GM10847 (cell line): ENCODE measurements around the gene REEP1.

Experiments used
- POLR2A ChIP-seq: IDR thresholded peaks from 2 replicates; pipeline ENCODE4 v1.6.1; 2011; ENCODE audit not compliant: insufficient read length; ENCODE audit errors: extremely low read depth

Gene REEP1

DNA sequence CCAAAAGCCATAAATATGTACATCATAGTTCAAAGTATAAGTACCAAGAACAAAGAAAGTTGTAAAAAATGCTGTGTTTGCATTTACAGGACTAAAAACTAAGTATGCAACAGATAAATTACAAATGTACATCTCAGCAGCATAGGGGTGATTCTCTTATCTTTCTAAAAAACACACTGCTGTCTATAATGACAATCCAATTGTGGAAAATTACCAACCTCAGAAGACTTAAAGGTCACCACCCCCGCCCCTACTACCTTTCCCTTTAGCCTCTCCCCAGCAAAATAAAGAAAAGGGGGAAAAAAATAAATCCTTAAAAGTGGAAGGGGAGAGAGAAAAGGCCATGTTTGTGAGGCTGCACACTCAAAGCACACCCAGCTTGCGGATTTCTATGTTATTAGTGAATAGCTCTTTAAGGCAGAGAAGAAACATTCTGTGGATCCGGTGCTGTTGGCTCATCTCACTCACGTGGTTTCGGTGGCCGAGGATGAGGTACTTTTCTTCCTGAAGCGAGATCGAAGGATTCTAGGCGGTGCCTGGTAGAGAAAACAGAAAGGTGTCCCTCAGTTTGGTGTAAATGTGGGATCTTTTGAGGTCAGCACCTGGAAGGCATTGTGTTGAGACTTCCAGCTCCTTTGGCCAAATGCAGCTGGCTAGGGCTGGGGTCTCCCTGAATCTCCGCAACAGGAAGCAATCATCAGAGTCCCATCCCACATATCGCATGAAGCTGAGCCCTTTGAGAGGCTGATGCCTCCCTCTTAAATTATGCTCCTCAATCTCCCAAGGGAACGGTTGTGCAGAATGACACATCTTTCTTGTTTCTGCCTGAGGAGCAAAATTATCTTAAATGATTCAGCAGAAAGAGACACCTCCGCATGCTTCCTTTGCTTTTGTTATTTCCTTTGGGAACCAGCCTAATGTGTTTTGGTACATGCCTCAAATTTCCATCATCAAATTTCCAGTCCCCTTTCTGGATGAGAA lies 120.6 kb downstream of the REEP1 start:
- no peak for TF ChIP-seq POLR2A

DNA sequence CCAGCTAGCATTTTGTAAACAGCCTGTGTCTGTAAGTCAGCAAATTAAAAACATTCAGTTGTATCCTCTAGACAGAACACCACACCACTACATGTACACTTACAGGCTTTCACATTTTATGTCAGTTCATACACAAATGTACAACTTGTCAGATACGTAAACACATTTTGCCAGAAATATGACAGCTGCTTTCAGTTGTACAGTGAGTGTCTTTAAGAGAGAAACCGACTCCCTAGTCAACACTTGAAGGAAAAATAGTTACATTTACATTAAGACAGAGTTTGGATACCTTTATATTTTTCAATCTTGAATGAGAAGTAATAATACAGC lies 123.0 kb downstream of the REEP1 start:
- TF ChIP-seq POLR2A, result no peak

- TF ChIP-seq POLR2A, result no peak
These were observed 123.5 kb downstream of the REEP1 start for GRCh38 chr2:86213699-86214502.

GRCh38 chr2:86213056-86213455 lies 124.4 kb downstream of the REEP1 start:
- TF ChIP-seq POLR2A, result no peak

DNA sequence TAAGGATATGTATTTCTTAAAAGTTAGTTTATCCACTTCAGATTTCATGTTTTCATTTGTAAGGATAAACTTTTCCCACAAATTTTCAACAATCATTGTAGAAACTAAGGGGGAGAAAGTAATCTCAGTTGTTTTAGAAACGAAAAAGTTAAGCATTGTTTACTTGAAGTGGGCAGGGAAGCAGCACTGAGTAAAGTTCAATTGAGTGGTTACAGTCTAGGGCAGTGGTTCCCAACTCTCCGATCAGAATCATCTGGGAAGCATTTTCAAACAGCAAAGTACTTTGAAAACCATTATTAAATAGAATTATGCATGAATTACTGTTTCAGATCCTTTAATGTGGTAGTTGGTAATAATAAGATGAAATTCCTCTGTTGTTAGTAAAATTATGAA lies 125.6 kb downstream of the REEP1 start:
- TF ChIP-seq POLR2A, result no peak

GRCh38 chr2:86211033-86211795 lies 126.2 kb downstream of the REEP1 start:
- TF ChIP-seq POLR2A, result no peak

- TF ChIP-seq POLR2A, result no peak
These were observed 133.0 kb downstream of the REEP1 start for GRCh38 chr2:86204458-86204857.

DNA sequence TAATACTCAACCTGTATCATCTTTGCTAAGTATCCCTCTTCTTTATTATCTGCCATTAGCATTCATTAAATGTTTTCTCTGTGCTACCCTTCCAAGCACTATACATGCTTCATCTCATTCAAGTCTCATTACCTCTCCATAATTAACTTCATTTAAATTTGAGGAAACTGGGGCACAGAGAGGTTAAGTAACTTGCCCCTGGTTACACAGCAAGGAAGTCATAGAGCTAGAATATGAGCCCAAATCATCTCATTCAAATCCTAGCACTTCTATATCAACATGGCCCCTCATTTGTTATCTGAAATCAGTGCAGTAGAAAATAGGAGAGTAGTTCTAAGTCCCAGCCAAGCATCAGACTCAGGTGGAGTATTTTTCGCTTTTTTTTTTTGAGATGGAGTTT lies 133.8 kb downstream of the REEP1 start:
- TF ChIP-seq POLR2A, result no peak

DNA sequence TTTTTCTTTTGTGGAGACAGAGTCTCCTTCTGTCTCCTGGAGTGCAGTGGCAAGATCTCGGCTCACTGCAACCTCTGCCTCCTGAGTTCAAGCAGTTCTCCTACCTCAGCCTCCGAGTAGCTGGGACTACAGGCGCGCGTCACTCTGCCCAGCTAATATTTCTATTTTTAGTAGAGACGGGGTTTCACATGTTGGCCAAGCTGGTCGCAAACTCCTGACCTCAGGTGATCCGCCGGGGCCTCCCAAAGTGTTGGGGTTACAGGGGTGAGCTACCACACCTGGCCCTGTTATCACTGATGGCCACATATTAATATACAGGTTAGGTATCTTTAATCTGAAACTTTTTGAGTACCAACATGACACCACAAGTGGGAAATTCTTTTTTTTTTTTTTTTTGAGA lies 134.7 kb downstream of the REEP1 start:
- no peak for TF ChIP-seq POLR2A

GRCh38 chr2:86202336-86202692 lies 135.1 kb downstream of the REEP1 start:
- TF ChIP-seq POLR2A, result no peak

DNA sequence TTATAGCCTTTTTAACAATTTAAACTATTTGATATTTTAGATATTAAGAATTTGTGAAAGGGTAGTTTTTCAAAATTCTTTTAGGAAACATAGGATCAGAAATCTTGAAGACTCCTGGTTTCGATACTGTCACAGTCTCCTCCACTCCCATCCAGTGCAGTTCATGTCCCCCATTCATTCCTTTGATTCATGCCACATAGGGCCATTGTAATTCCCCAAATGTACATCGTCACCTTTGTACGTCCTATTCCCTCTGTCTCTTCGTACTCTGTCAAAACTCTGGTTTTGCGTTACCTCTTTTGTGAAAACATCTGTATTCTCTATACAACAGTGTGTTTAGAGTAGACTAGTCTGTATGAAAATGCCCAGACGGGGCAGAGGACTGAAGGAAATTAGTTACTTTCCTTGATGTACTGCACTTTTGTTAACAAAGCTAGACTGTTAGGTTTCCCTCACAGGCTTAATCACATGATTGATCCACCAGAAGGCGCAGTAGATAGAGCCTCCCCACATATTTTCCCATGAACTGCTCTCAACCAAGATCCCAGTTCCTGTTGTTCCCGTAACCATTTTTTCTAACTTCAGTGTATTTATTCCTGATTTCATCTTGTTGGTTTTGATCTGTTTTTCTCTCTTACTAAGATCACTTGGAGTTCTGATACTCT lies 135.6 kb downstream of the REEP1 start:
- TF ChIP-seq POLR2A, result no peak

DNA sequence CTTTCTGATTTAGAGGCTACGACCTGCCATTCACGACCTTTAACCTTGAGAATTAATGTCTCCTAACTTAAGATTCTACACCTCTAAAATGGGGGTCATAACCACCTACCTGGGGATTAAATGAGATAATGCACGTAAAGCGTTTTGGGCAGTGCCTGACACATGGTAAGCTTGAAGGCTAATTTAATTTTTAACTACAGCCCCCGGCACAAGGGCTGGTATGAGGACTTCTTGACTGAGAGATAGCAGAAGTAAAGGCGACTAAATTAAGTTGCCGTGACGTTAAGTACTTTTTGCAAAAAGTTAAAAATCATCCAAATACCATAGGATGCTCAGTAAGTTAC lies 137.6 kb downstream of the REEP1 start:
- TF ChIP-seq POLR2A, result no peak

- TF ChIP-seq POLR2A, result no peak
These were observed 141.5 kb downstream of the REEP1 start for GRCh38 chr2:86195808-86196387.

- TF ChIP-seq POLR2A, result peak; percentile 92
These were observed 142.2 kb downstream of the REEP1 start, which contains the start of gene IMMT for GRCh38 chr2:86195055-86195807. Gene IMMT, minus strand, starts transcription at chr2:86195462. Its CDS starts 80 bp downstream, at chr2:86195382.
